Activated CD8-positive, alpha-beta T cell treated with anti-CD3 and anti-CD28 coated beads, Interleukin-2, amount 10 ng/mL, durations not matched to agents 7 days and 5 days (primary cell): ENCODE measurements around the gene PSMD13. TPM values are rescaled to one million over a fixed set of nuclear protein-coding genes. Genes with fewer than 3 reads are reported as not detected.

ENCODE experiments used
- ATAC-seq: fragments of 150-1000 bp; cut with Tn5 transposase; one replicate; pipeline ENCODE4 v1.10.0; 2021; ENCODE audit warnings: moderate library complexity
- CTCF ChIA-PET: fragments of 350-600 bp; sonication (Branson Sonifier 250); formaldehyde crosslinking; loops from one replicate; lab custom pipeline; 2021; ENCODE audit warnings: antibody characterized with exemption; lab: Charles Lee
- POLR2A ChIA-PET: fragments of 350-600 bp; sonication (Branson Sonifier 250); formaldehyde crosslinking; loops from one replicate; lab custom pipeline; 2021; ENCODE audit warnings: antibody characterized with exemption; lab: Charles Lee
- DNase-seq: peaks from one replicate; pipeline ENCODE4 v3.0.0-alpha.2; 2020
- H3K27ac Mint-ChIP-seq: one replicate; pipeline ENCODE4 v1.8.0; 2021; ENCODE audit warnings: mild to moderate bottlenecking, mixed read lengths
- H3K27me3 Mint-ChIP-seq: one replicate; pipeline ENCODE4 v1.8.0; 2021; ENCODE audit warnings: low read depth, mixed read lengths
- H3K36me3 Mint-ChIP-seq: one replicate; pipeline ENCODE4 v1.8.0; 2021; ENCODE audit warnings: low read depth, mixed read lengths
- H3K4me1 Mint-ChIP-seq: one replicate; pipeline ENCODE4 v1.8.0; 2021; ENCODE audit warnings: low read depth, mixed read lengths
- H3K4me3 Mint-ChIP-seq: one replicate; pipeline ENCODE4 v1.8.0; 2021; ENCODE audit warnings: mild to moderate bottlenecking, mixed read lengths
- H3K9me3 Mint-ChIP-seq: one replicate; pipeline ENCODE4 v1.8.0; 2022; ENCODE audit warnings: mixed read lengths; ENCODE audit not compliant: insufficient read depth
- total RNA-seq, 2 experiments: library from RNA; stranded (reverse); gene quantifications; one replicate each; pipeline ENCODE4 v1.2.3, GENCODE V29; 2021

PSMD13 gene
- total RNA-seq, 2 experiments from 2014 or later = 164 to 173 TPM

DNA sequence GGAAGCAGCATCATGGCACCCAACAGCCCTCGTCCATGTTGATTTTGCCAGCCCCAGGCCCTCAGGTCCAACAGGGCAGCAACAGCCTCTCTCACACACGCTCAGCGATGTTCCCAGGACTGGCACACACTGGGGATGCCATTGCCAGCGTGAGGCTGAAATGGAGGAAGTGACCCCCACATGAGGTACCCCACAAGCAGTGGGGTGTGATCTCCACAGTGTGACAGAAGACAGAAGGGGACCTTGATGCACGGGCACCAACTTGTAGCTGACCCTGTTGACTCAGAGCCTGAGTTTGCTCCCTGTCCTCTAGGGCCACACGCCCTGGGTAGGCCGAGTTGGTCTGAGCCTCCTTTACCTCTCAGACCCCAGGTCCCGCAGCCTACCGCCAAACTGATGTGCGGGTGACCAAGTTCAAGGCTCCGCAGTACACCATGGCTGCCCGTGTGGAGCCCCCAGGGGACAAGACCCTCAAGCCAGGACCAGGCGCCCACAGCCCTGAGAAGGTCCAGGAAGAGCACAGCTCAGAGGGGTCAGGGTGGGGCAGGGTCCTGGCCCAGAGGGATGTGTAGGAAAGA, 37.7 kb upstream of the PSMD13 start:
- Mint-ChIP-seq H3K27me3 (no peaks in the 10 kb centered on the region), H3K27ac (no peak overlapping the region), H3K9me3 (no peaks in the 10 kb centered on the region), H3K4me3 (no peak overlapping the region), H3K4me1 (peaks cover 31% of the 10 kb centered on the region), H3K36me3 (peaks cover 11% of the 10 kb centered on the region)
- no peak for ATAC-seq
- POLR2A ChIA-PET = no interaction called here
- peak; percentile 19 for DNase-seq
- CTCF ChIA-PET = no interaction called here

DNA sequence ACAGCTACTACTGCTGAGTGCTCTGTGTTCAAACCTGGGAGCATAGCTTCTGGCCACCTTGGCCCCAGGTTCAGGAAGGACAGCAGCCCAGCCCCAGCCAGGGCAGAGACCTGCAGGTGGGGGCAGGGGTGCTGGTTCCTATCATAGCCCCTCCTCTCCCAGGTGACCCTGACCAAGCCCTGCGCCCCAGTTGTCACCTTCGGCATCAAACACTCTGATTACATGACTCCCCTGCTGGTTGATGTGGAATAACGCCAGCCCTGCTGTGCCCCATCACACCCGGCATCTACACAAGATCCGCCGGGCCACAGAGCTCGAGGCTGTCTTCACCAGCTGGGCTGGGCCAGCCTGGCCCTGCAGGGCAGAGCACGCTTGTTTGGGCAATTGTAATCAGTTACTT, 37.0 kb upstream of the PSMD13 start:
- ATAC-seq (no peak), DNase-seq (peak; percentile 22)
- H3K27me3 Mint-ChIP-seq = no peaks in the 10 kb centered on the region
- POLR2A ChIA-PET = no interaction called here
- no peaks in the 10 kb centered on the region for H3K9me3 Mint-ChIP-seq
- H3K36me3 Mint-ChIP-seq = peaks cover 15% of the 10 kb centered on the region
- H3K4me3 Mint-ChIP-seq = no peak overlapping the region
- CTCF ChIA-PET = interaction anchor here (0.9 kb wide), 1 partner anchor 51 kb away, joined by 3 read pairs; no protein-coding TSS in a partner anchor
- H3K27ac Mint-ChIP-seq = no peak overlapping the region
- H3K4me1 Mint-ChIP-seq = peaks cover 37% of the 10 kb centered on the region

DNA sequence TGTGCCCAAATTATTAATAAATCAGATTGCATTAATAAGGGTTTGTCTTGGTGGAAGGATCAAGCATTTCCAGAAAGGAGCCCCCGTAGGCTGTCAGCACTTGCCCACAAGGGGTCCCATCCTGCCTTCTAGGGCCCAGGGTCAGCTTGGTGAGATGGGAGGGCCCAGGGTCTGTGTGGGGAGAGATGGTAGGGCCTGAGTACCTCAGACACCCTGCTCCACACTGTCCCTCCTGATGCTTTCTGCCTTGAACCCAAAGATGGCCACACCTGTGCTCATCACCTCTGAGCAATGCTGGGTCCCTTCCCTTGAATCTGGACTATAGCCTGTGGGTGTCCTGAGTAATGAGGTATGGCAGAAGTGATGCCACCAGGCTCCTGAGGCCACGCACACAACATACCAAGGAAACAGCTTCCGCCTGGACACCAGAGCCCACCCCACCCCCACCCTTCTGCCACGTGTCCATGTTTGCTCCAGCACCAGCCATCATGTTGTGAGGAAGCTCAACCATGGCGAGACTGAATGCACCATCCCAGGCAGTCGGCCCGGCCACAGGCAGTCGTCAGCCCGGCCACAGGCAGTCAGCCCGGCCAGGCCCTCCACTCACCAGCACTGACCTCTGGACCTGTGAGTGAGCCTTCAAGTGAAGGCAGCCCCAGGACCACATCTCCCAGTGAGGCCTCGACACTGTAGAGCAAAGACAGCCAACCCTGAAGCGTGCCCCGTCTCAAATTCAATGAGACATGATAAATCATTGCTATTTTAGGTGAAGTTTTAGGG, 36.4 kb upstream of the PSMD13 start:
- Mint-ChIP-seq H3K27me3 (no peaks in the 10 kb centered on the region), H3K4me3 (no peak overlapping the region), H3K9me3 (no peaks in the 10 kb centered on the region), H3K36me3 (peaks cover 20% of the 10 kb centered on the region), H3K27ac (no peak overlapping the region), H3K4me1 (peaks cover 44% of the 10 kb centered on the region)
- no peak for ATAC-seq
- peak; percentile 17 for DNase-seq
- CTCF ChIA-PET = interaction anchor here (0.9 kb wide), 1 partner anchor 51 kb away, joined by 3 read pairs; no protein-coding TSS in a partner anchor
- POLR2A ChIA-PET = no interaction called here

DNA sequence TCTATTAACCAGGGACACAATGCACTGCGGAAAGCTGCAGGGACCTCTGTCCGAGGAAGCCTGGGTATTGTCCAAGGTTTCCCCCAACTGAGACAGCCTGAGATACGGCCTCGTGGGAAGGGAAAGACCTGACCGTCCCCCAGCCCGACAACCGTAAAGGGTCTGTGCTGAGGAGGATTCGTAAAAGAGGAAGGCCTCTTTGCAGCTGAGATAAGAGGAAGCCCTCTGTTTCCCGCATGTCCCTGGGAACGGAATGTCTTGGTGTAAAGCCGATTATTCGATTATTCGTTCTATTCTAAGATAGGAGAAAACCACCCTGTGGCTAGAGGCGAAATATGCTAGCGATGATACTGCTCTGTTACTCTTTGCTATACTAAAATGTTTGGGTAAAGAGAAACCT, 34.8 kb upstream of the PSMD13 start:
- Mint-ChIP-seq H3K4me3 (peak overlapping the region; percentile 26), H3K9me3 (no peaks in the 10 kb centered on the region), H3K27me3 (no peaks in the 10 kb centered on the region), H3K27ac (peak overlapping the region; percentile 77), H3K36me3 (peaks cover 29% of the 10 kb centered on the region), H3K4me1 (peaks cover 56% of the 10 kb centered on the region)
- ChIA-PET POLR2A (no interaction called here), CTCF (no interaction called here)
- ATAC-seq (no peak), DNase-seq (peak; percentile 21)

DNA sequence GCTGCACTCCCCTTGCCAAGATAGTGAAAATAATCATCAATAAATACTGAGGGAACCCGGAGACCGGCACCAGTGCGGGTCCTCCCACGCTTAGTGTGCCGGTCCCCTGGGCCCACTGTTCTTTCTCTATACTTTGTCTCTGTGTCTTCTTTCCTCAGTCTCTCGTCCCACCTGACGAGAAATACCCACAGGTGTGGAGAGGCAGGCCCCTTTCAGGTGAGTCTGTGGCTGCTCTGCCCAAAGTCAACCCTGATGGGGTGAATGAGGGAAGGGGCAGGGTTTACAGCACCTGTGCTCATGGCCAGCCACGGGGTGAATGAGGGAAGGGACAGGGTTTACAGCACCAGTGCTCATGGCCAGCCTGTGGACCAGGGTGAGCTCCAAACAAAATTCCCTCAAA, 34.3 kb upstream of the PSMD13 start:
- H3K27me3 Mint-ChIP-seq = no peaks in the 10 kb centered on the region
- ATAC-seq (no peak), DNase-seq (peak; percentile 19)
- peak overlapping the region; percentile 26 for H3K4me3 Mint-ChIP-seq
- CTCF ChIA-PET = interaction anchor here (0.9 kb wide), 1 partner anchor 48 kb away, joined by 3 read pairs; no protein-coding TSS in a partner anchor
- H3K27ac Mint-ChIP-seq = peak overlapping the region; percentile 77
- peaks cover 56% of the 10 kb centered on the region for H3K4me1 Mint-ChIP-seq
- POLR2A ChIA-PET = no interaction called here
- H3K36me3 Mint-ChIP-seq = peaks cover 30% of the 10 kb centered on the region
- no peaks in the 10 kb centered on the region for H3K9me3 Mint-ChIP-seq

DNA sequence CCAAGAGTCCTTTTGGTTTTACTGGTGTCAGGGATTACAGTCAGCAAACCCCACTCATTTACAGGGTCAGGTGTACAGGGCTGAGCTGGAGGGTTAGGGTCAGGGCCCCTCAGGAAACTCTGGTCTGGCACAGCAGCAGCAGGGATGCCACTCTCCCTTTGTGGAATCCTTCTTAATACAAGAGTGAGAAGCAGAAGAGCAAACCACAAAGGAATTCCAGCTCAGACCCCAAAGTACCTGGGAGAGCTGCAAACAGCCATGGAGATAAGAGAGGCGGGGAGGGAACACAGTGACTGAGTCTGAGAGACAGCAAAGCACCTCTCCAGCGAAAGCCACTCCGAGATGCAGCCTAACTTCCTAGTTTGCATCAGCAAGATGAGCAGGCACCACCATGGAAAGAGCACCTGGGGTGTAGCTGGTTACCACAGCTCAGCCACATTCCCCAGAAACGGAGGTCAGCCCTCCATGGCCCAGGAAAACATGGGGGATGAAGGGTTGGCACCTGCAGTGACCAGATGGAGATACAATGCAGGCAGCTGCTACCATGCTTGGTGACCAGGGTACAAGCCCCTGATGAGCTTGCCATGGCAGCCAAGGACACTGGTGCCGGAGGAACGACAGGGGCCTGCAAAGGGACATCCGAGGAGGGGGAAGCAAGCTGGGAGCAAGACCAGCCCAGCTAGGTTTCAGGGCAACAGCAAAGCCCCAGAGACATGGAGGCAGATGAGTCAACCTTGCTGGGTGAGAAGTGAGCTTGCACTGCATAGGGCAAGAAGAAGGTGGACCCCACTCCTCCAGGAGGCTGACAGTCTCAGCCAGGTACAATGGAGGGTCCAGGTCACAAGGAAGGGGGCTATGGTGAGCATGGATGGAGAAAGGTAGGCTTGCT, 33.5 kb upstream of the PSMD13 start:
- Mint-ChIP-seq H3K4me3 (no peak overlapping the region), H3K4me1 (peaks cover 56% of the 10 kb centered on the region), H3K9me3 (no peaks in the 10 kb centered on the region), H3K36me3 (peaks cover 36% of the 10 kb centered on the region), H3K27ac (peak overlapping the region; percentile 77), H3K27me3 (no peaks in the 10 kb centered on the region)
- CTCF ChIA-PET = interaction anchor here (0.9 kb wide), 1 partner anchor 47 kb away, joined by 3 read pairs; no protein-coding TSS in a partner anchor
- no peak for DNase-seq
- POLR2A ChIA-PET = interaction anchor here (0.6 kb wide), 2 partner anchors 165 to 374 kb away, joined by 3 read pairs; no protein-coding TSS in a partner anchor
- no peak for ATAC-seq

DNA sequence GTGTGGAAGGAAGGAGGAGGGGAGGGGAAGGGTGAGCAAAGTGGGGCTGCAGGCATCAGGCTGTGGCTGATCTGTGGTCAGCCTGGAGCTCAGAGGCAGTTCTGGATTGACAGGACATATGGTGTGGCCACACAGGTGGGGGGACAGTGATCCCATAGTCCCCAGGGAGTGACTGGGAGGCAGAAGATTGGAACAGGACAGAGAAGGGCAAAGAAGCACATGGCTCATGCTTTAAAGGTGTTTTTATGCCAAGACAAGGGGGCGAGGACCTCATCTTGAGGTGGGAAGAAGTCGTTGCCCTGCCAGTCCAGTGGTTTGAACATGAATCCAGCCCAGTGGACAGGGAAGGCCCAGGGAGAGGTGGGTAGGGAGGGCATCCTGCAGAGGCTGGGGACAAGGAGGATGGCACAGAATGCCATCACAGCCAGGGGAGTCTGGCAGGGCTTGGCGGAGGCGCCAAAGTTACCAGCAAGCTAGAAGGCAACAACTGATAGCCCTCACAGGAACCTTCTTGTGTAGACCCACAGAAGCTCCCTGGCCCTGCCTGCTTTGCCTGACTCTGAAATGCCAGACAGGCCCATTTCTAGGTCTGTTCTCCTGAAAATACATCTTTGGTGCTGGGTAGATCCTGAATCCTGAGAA, 32.7 kb upstream of the PSMD13 start:
- Mint-ChIP-seq H3K27me3 (no peaks in the 10 kb centered on the region), H3K36me3 (peaks cover 36% of the 10 kb centered on the region), H3K4me3 (no peak overlapping the region), H3K4me1 (peaks cover 57% of the 10 kb centered on the region), H3K27ac (peak overlapping the region; percentile 74), H3K9me3 (no peaks in the 10 kb centered on the region)
- ChIA-PET POLR2A (interaction anchor here (0.6 to 0.8 kb wide), 2 partner anchors 31 to 164 kb away, joined by 3 to 4 read pairs; no protein-coding TSS in a partner anchor), CTCF (no interaction called here)
- peak; percentile 19 for DNase-seq
- no peak for ATAC-seq

DNA sequence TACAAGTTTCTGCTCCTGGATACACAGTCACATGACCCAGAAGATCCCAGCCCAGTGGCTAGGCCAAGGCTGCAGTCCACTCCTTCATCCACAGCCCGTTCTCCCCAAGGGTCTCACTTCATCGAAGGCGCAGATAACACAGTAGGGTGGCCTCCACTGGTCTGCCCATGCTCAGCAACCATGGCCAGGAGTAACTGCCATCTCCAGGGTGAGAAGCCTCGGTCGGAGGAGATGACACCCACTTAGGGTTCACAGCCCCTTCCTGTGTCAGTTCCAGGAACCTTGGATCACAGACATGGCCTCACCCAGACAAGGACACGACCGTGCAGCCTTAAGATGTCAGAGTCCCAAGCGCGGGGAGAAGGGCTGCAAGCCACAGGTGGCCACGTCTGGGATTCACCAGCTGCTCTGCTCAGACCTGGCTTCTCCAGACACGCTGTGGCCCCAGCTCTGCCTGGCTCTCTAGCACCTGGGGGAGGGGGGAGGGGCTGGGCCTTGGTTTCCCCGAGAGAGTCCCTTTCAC, 32.1 kb upstream of the PSMD13 start:
- ATAC-seq = no peak

DNA sequence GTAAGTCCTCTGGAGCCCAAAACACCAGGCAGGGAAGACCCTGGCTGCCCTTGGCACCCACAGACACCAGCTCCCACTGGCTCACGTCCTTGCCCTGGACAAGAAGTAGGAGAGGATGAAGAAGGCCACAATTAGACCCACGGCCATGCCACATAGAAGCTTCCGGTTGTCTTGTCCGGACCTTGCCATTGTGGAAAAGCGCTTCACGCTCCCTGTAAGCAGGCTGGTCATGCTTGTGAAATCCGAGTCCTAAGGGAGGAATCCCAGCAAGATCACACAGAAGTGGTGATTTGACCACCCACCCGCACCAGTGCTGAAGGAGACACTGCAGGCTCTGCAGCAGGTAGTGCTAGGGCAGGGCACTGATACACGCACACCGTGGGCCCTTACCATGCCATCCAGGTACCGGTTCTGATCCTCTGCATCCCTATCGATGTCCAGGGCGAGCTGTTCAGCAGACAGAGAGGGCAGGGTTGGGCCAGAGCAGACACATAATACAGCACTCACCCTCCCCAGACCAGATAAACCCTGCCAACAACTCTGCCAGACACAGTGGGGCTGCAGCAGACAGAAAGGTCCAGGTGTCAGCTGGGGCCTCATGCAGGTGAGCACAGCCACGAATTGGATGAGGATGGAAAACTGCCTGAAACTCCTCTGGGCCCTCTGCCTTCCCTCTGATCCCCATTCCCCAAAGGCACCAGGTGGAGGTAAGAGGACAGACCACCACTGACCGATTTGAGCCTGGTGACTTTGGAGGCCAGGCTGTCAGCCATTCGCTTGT, 31.4 kb upstream of the PSMD13 start:
- Mint-ChIP-seq H3K4me1 (peaks cover 68% of the 10 kb centered on the region), H3K27ac (peak overlapping the region; percentile 96), H3K9me3 (no peaks in the 10 kb centered on the region), H3K36me3 (peaks cover 46% of the 10 kb centered on the region), H3K4me3 (peak overlapping the region; percentile 94), H3K27me3 (no peaks in the 10 kb centered on the region)
- no peak for ATAC-seq
- CTCF ChIA-PET = no interaction called here
- no peak for DNase-seq
- POLR2A ChIA-PET = interaction anchor here (0.6 to 2.2 kb wide), 3 partner anchors 62 to 108 kb away, joined by 3 to 10 read pairs (median 5); partner anchors contain the start of gene NLRP6

More for the DNA sequence above, 32.1 kb upstream of the PSMD13 start:
- Mint-ChIP-seq H3K9me3 (no peaks in the 10 kb centered on the region), H3K36me3 (peaks cover 39% of the 10 kb centered on the region), H3K27me3 (no peaks in the 10 kb centered on the region), H3K27ac (peak overlapping the region; percentile 30), H3K4me3 (no peak overlapping the region), H3K4me1 (peaks cover 60% of the 10 kb centered on the region)
- POLR2A ChIA-PET = interaction anchor here (0.8 kb wide), 1 partner anchor 30 kb away, joined by 4 read pairs; no protein-coding TSS in a partner anchor
- CTCF ChIA-PET = no interaction called here
- no peak for DNase-seq

DNA sequence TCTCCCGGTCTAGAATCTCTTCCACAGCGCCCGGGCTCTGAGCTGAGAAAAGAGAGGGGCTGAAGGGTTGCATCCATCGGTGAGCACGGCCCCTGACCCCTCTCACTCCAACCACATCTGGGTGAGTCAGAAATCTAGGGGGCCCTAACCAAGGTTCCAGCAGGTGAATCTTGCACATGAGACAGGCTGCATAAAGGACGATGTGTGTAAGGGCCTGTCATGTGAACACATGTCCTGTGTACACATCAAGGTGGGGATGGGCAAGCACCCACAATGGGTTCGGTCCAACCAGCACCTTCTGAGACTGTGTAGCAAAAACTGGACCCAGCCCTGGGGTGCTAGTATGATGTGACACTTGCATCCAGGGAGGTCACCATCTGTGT, 30.8 kb upstream of the PSMD13 start:
- no peaks in the 10 kb centered on the region for H3K27me3 Mint-ChIP-seq
- POLR2A ChIA-PET = interaction anchor here (0.6 to 2.9 kb wide), 5 partner anchors 31 to 107 kb away, joined by 3 to 16 read pairs (median 8); partner anchors contain the start of genes NLRP6, PSMD13 and SIRT3
- H3K36me3 Mint-ChIP-seq = peaks cover 50% of the 10 kb centered on the region

More for the DNA sequence above, 30.8 kb upstream of the PSMD13 start:
- no peaks in the 10 kb centered on the region for H3K9me3 Mint-ChIP-seq
- ATAC-seq (no peak), DNase-seq (peak; percentile 27)
- peak overlapping the region; percentile 94 for H3K4me3 Mint-ChIP-seq
- H3K4me1 Mint-ChIP-seq = peaks cover 72% of the 10 kb centered on the region
- CTCF ChIA-PET = interaction anchor here (1.3 to 2.0 kb wide), 3 partner anchors 31 to 149 kb away, joined by 4 to 13 read pairs (median 7); partner anchors contain the start of gene PSMD13
- H3K27ac Mint-ChIP-seq = peak overlapping the region; percentile 96
